Large intestine (tissue), 3 donors: ENCODE results near the gene ALAS1. TPM values are rescaled to one million over a fixed set of nuclear protein-coding genes. Genes with fewer than 3 reads are reported as not detected.

Experiments
- DNase-seq, 2 donors: peaks; one replicate each; pipeline versions ENCODE4 v3.0.0 to v3.0.0-alpha.2; 2013
- H3K27ac ChIP-seq: one replicate; pipeline ENCODE4 v1.5.1; 2013; ENCODE audit warnings: low read length
- H3K27me3 ChIP-seq: 2 replicates; pipeline ENCODE4 v1.6.1; 2013; ENCODE audit warnings: low read length; ENCODE audit not compliant: control insufficient read depth, insufficient read depth
- H3K36me3 ChIP-seq: 2 replicates; pipeline ENCODE4 v1.6.1; 2013; ENCODE audit warnings: low read length; ENCODE audit not compliant: control insufficient read depth, insufficient read depth
- H3K4me1 ChIP-seq: one replicate; pipeline ENCODE4 v1.6.1; 2013; ENCODE audit warnings: low read length; ENCODE audit not compliant: control insufficient read depth, insufficient read depth
- H3K4me3 ChIP-seq: one replicate; pipeline ENCODE4 v1.5.1; 2013; ENCODE audit warnings: low read length
- H3K9me3 ChIP-seq: one replicate; pipeline ENCODE4 v1.6.1; 2013; ENCODE audit warnings: mild to moderate bottlenecking, low read depth, low read length, moderate library complexity; ENCODE audit not compliant: control insufficient read depth
- WGBS: methylation state at CpG from one replicate; pipeline ENCODE4 v1.1.5; 2013; ENCODE audit warnings: low lambda C conversion rate; ENCODE audit not compliant: insufficient coverage; 5-methylcytosine and 5-hydroxymethylcytosine counted together
- polyA plus RNA-seq: library from polyadenylated mRNA; unstranded; fragments of 120-200 nt; gene quantifications from one replicate; pipeline ENCODE4 v1.2.1, GENCODE V29; 2013

Gene ALAS1
- polyA plus RNA-seq, 1 donor: 37.2 TPM

DNA sequence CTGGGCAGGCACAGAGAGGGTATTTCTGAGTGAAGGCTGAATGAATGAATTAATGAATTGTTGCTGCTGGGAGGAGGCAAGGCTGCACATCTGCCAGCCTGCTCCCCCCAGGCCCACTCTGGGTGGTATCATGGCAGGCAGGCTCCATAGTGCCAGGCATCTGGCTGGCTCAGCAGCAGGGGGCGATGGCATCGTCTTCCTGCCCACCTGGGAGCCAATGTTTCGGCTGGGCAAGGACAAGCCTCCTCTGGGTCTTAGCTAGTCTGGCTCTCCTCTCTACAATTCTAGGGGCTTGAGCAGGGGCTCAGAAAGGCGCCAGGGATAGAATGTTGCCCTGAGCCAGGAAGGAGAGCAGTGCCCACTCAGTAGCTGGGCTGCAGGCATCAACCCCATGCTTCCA lies 29.2 kb downstream of the ALAS1 start:
- Histone ChIP-seq H3K27me3 (no peaks in the 10 kb centered on the region), H3K9me3 (peaks cover 5% of the 10 kb centered on the region), H3K27ac (no peak overlapping the region), H3K4me3 (no peak overlapping the region), H3K4me1 (peaks cover 13% of the 10 kb centered on the region), H3K36me3 (peaks cover 36% of the 10 kb centered on the region)
- no CpG with 5 or more reads among the region's 4 CpGs for WGBS
- DNase-seq: no peak

DNA sequence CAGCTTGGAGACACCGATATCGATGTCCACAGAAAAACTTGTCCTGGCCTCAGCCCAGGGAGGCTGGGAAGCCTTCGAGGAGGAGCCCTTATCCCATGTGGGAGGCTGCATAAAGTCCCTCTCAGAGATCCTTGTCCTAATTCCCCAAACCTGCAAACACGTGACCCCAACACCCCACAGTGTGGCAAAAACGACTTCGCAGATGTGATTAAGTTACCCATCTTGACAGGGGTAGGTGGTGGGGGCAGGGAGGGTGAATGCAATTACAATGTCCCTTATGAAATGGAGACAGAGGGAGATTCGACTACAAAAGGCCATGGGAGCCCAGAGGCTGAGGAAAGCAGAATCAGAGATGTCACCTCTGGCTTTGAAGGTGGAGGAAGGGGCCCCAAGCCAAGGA lies 29.8 kb downstream of the ALAS1 start:
- no peak overlapping the region for H3K4me3 ChIP-seq
- no peak overlapping the region for H3K27ac ChIP-seq
- H3K4me1 ChIP-seq: peaks cover 13% of the 10 kb centered on the region
- H3K9me3 ChIP-seq: peaks cover 5% of the 10 kb centered on the region
- no CpG with 5 or more reads among the region's 7 CpGs for WGBS
- no peak for DNase-seq
- no peaks in the 10 kb centered on the region for H3K27me3 ChIP-seq
- peaks cover 36% of the 10 kb centered on the region for H3K36me3 ChIP-seq

DNA sequence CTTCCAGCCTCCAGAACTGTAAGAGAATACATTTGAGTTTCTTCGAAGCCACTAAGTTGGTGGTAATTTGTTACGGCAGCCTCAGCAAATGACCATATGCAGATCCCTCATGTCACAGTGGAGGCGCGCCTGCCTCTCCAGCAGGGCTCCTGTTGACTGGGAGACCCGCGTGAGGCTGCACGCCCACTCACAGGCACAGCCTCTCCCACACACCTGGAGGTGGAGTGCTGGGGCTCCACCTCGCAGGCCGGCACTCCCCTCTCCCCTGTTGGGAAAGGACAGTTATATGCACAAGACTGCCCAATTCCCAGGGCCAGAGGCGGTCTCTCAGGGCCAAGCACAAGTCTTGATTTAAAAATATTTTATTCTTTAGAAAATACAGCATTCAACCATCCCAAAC lies 30.3 kb downstream of the ALAS1 start:
- Histone ChIP-seq H3K4me3 (no peak overlapping the region), H3K27me3 (no peaks in the 10 kb centered on the region), H3K4me1 (peaks cover 13% of the 10 kb centered on the region), H3K36me3 (peaks cover 36% of the 10 kb centered on the region), H3K9me3 (peaks cover 5% of the 10 kb centered on the region), H3K27ac (no peak overlapping the region)
- WGBS: no CpG with 5 or more reads among the region's 10 CpGs
- DNase-seq: no peak

DNA sequence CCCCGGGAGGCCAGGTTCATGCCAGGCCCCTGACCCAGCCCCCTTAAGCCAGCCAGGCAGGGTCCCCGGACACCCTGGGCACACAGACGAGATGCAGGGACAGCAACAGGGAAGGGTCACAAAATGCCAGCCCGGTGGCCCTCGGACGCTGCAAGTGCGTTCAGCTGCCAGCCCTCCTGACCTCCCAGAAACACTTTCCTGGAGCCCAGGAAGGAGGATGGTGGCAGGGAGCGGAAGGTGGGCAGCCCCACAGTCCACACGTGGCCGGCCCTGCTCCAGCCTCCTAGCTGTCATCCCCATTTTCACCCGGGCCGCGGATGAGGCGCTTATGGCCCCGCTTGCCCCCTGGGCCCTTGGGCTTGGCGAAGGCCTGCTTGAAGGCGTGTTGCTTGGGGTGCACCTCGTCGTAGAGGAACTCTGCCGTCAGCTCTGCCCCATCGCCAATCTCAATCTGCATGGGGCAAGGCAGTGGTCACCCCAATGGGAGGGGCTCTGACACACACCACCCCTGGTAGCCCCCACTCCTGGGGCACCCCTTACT lies 30.9 kb downstream of the ALAS1 start:
- no peak overlapping the region for H3K4me3 ChIP-seq
- no CpG with 5 or more reads among the region's 21 CpGs for WGBS
- no peaks in the 10 kb centered on the region for H3K27me3 ChIP-seq
- H3K36me3 ChIP-seq: peaks cover 39% of the 10 kb centered on the region
- no peak overlapping the region for H3K27ac ChIP-seq
- peaks cover 13% of the 10 kb centered on the region for H3K4me1 ChIP-seq
- peaks cover 5% of the 10 kb centered on the region for H3K9me3 ChIP-seq
- DNase-seq: no peak

DNA sequence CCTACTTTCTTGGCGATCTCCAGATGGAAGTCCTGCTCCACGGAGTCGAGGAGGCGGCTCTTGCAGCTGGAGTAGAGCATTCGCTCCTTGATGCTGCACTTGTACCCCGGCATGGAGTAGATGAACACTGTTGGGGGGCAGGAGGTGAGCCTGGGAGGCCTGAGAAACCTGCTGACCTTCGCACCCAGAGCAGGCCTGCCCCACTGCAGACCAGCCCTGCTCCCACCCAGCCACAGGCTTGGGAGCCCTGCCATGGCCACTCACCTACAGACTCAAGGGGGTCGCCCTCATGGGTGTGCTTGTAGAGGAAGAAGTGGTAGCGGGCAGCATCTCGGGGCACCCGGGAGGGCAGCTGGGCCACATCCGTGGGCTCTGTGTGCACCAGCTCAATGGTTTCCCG lies 31.7 kb downstream of the ALAS1 start:
- peaks cover 47% of the 10 kb centered on the region for H3K36me3 ChIP-seq
- no peak for DNase-seq
- no peak overlapping the region for H3K27ac ChIP-seq
- H3K4me3 ChIP-seq: no peak overlapping the region
- H3K4me1 ChIP-seq: peaks cover 13% of the 10 kb centered on the region
- WGBS: no CpG with 5 or more reads among the region's 13 CpGs
- no peaks in the 10 kb centered on the region for H3K27me3 ChIP-seq
- peaks cover 5% of the 10 kb centered on the region for H3K9me3 ChIP-seq

DNA sequence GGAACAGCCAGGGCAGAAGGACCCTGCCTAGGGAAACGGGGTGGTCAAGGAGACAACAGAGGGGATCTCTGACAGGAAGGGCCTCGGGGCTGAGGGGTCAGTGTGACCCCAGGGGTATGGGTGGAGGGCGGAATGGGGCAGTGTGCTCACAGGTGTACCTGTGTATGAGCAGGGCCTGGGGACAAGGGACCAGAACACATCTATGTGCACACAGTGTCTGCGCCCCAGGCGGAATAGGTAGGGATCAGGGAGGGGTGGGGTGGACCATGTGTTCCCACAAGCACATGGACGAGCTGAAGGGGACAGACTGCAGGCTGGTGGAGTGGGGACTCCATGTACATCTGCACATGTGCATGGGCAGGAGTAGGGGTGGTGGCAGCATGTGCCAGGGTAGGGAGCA lies 32.5 kb downstream of the ALAS1 start:
- Histone ChIP-seq H3K4me1 (peaks cover 12% of the 10 kb centered on the region), H3K27ac (no peak overlapping the region), H3K27me3 (no peaks in the 10 kb centered on the region), H3K36me3 (peaks cover 51% of the 10 kb centered on the region), H3K4me3 (no peak overlapping the region), H3K9me3 (peaks cover 5% of the 10 kb centered on the region)
- DNase-seq: no peak
- 100% methylated on average over 2 of the region's 6 CpGs for WGBS

DNA sequence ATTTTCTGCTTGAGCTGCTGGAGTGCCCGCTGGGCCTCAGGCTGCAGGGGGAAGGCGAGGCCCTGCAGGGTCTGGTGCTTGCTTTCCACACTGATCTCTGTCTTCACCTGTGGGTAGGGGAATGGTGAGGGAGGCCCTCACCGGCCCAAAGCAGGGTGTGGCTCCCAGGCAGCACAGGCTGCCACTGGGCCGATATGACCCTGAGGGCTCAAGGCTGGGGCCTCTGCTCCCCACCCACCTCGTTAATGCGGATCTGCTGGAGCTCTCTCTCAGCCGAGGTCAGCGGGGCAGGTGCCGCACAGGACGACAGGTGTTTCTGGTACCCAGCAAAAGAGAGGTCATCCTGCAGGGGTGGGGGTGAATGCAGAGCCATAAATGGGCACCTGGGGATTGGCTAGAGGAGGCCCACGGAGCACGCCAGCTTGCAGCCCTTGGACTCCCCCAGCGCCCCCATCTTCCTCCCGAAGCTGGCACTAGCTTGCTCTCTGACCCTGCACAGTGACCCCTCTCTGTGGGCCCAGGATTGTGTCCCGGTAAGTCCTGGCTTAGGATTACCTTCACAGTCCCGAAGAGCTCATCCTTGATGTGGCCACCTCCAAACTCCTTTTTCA lies 33.0 kb downstream of the ALAS1 start:
- no peak overlapping the region for H3K27ac ChIP-seq
- peaks cover 7% of the 10 kb centered on the region for H3K4me1 ChIP-seq
- no CpG with 5 or more reads among the region's 16 CpGs for WGBS
- no peak for DNase-seq
- H3K27me3 ChIP-seq: no peaks in the 10 kb centered on the region
- no peak overlapping the region for H3K4me3 ChIP-seq
- H3K9me3 ChIP-seq: peaks cover 5% of the 10 kb centered on the region
- H3K36me3 ChIP-seq: peaks cover 53% of the 10 kb centered on the region

DNA sequence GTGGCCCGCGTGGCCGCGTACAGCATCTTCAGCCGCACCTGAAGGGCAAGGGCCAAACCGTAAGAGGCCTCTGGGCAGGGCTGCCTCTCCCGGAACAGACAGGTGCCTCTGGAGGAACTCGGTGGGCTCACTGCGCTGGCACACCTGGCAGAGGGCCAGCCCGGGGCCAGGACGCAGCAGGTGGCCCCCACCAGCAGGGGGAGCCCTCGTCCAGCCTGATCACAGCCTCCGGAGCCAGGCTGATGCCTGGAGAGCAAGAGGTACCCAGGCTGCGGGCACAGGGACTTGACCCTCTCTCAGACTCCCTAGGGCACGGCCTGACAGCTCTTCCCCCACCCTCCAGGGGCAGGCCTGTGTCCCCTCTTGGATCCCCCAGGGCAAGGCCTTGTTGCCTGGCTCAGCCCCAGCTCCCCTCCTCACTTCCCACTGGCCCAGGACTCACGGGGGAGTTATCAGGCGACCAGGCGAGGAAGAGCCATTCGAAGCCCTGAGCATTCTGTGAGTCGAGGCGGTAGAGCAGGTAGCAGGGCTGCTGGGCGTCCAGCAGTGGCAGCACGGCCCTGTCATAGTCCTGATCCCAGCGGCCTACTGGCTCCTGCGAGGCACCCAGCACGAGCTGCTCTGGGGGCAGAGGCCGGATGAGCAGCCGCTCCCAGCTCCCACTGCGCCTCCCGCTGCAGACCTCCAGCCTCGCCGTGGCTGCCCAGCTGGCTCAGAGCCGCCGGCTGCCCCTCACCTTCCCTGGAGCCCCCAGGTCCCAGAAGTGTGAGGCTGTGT lies 33.7 kb downstream of the ALAS1 start:
- no CpG with 5 or more reads among the region's 34 CpGs for WGBS
- Histone ChIP-seq H3K4me3 (no peak overlapping the region), H3K27ac (no peak overlapping the region), H3K36me3 (peaks cover 53% of the 10 kb centered on the region), H3K27me3 (no peaks in the 10 kb centered on the region), H3K4me1 (no peaks in the 10 kb centered on the region), H3K9me3 (peaks cover 5% of the 10 kb centered on the region)
- DNase-seq: peak in 1 of 2 donors; percentile 57

DNA sequence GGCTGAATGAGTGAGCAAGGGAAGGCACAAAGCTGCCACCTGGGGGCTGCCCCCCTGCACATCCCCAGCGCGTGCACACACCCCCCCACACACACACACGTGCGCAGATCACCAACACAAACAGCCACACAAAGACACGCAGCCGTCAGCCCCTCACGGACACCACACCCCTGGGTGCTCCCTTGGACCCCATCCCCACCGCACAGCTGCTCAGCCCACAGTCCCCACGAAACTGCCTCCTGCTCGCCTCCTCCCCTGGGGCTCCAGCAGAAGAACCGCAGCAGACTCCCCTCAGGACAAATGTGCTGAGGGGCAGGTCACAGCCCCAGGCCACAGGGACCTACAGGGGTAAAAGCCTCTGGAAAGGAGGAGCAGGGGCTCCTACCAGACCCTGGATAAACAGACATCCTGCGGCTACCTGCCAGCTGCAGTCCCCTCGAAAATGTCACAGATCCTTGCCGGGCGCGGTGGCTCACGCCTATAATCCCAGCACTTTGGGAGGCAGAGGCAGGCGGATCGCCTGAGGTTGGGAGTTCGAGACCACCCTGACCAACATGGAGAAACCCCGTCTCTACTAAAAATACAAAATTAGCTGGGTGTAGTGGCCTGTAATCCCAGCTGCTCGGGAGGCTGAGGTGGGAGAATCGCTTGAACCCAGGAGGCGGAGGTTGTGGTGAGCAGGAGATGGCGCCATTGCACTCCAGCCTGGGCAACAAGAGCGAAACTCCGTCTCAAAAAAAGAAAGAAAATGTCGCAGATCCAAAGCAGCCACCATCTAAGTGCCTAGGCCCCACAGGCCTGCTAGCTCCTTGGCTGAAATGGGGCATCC lies 34.5 kb downstream of the ALAS1 start:
- no CpG with 5 or more reads among the region's 28 CpGs for WGBS
- Histone ChIP-seq H3K4me1 (peaks cover 6% of the 10 kb centered on the region), H3K9me3 (peaks cover 5% of the 10 kb centered on the region), H3K27me3 (no peaks in the 10 kb centered on the region), H3K4me3 (no peak overlapping the region), H3K36me3 (peaks cover 53% of the 10 kb centered on the region), H3K27ac (no peak overlapping the region)
- no peak for DNase-seq

DNA sequence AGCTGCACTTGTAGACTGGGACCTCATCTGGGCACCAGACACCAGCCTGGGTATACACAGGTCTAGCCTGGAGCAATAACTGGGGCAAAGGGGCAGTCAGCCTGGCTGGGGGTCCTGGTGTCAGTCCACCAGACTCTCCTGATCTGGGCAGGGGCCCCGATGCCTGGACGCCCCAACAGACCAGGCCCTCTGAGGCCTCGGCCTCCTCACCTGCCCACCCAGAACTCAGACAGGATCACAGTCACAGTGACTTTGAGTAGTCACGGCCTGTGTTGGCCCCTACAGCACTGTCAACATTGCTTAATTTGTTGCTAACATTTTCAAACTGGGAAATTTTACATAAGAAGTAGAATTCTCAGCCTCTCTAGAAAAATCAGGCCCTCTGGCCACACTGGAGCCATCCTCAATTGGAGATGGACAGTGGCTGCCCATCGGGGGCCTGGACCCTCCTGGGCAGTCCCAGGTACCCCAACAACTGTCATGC lies 35.2 kb downstream of the ALAS1 start:
- Histone ChIP-seq H3K9me3 (peaks cover 5% of the 10 kb centered on the region), H3K27ac (no peak overlapping the region), H3K4me3 (no peak overlapping the region), H3K4me1 (peaks cover 12% of the 10 kb centered on the region), H3K36me3 (peaks cover 51% of the 10 kb centered on the region), H3K27me3 (no peaks in the 10 kb centered on the region)
- DNase-seq: no peak
- WGBS: no CpG with 5 or more reads among the region's 5 CpGs
